IMR-90 (cell line): ENCODE data around the gene CLTA. TPM values are rescaled to one million over a fixed set of nuclear protein-coding genes. Genes with fewer than 3 reads are reported as not detected.
A peak's percentile ranks its signal among the peaks of the same experiment; 100 is the strongest.

ENCODE experiments used
- ATAC-seq: fragments of 200-7000 bp; cut with Tn5 transposase; 2 replicates; pipeline ENCODE4 v1.9.1; 2020; ENCODE audit warnings: low read depth, mild to moderate bottlenecking, moderate library complexity
- BruUV-seq: library from RNA; stranded (reverse); fragments of 400-500 nt; replicated peaks from 2 replicates; lab custom pipeline; 2021; lab: Mats Ljungman, UMichigan
- CTCF ChIA-PET: fragments of 300-600 bp; formaldehyde crosslinking; extraction: SDS; loops from one replicate; lab custom pipeline; 2021; ENCODE audit warnings: antibody characterized with exemption; lab: Yijun Ruan, JAX
- POLR2A ChIA-PET: fragments of 300-600 bp; sonication (Branson Sonifier 250); formaldehyde crosslinking; loops from one replicate; lab custom pipeline; 2022; ENCODE audit warnings: antibody characterized with exemption; ENCODE audit not compliant: unreplicated experiment; lab: Charles Lee
- DNase-seq: peaks from one replicate; pipeline ENCODE4 v3.0.0; 2013
- H2AFZ ChIP-seq: replicated peaks from 2 replicates; pipeline ENCODE3; 2013; ENCODE audit warnings: low read length, mild to moderate bottlenecking; ENCODE audit not compliant: poor library complexity
- H2AK5ac ChIP-seq: 2 replicates; pipeline ENCODE4 v1.6.1; 2013; ENCODE audit warnings: low read depth, low read length, inconsistent platforms
- H2AK9ac ChIP-seq: replicated peaks from 2 replicates; pipeline ENCODE3; 2013; ENCODE audit warnings: mild to moderate bottlenecking, low read depth, low read length, moderate library complexity; ENCODE audit not compliant: poor library complexity
- H2BK120ac ChIP-seq: 2 replicates; pipeline ENCODE4 v1.6.1; 2013; ENCODE audit warnings: low read depth, low read length, inconsistent platforms
- H2BK15ac ChIP-seq: 3 replicates; pipeline ENCODE4 v1.6.1; 2013; ENCODE audit warnings: low read depth, low read length, inconsistent platforms
- H2BK20ac ChIP-seq: 2 replicates; pipeline ENCODE4 v1.6.1; 2013; ENCODE audit warnings: low read depth, mild to moderate bottlenecking, inconsistent platforms, low read length, moderate library complexity
- H2BK5ac ChIP-seq: 2 replicates; pipeline ENCODE4 v1.6.1; 2013; ENCODE audit warnings: mild to moderate bottlenecking, low read depth, low read length, inconsistent platforms; ENCODE audit not compliant: poor library complexity, severe bottlenecking
- H3K14ac ChIP-seq: replicated peaks from 2 replicates; pipeline ENCODE4 v1.6.1; 2013; ENCODE audit warnings: low read depth, low read length, inconsistent platforms
- H3K18ac ChIP-seq: 2 replicates; pipeline ENCODE4 v1.6.1; 2013; ENCODE audit warnings: low read depth, low read length, control low read depth
- H3K23ac ChIP-seq: 2 replicates; pipeline ENCODE4 v1.6.1; 2013; ENCODE audit warnings: low read depth, low read length, inconsistent platforms
- H3K27ac ChIP-seq: 2 replicates; pipeline ENCODE4 v1.5.1; 2013; ENCODE audit warnings: mild to moderate bottlenecking, control low read depth, low read length; ENCODE audit not compliant: insufficient read depth
- H3K27me3 ChIP-seq: 2 replicates; pipeline ENCODE4 v1.6.1; 2013; ENCODE audit warnings: low read length; ENCODE audit not compliant: control insufficient read depth, insufficient read depth
- H3K36me3 ChIP-seq: 2 replicates; pipeline ENCODE4 v1.6.1; 2013; ENCODE audit warnings: low read length, mixed read lengths; ENCODE audit not compliant: control insufficient read depth, insufficient read depth
- H3K4ac ChIP-seq: 2 replicates; pipeline ENCODE4 v1.6.1; 2013; ENCODE audit warnings: low read depth, low read length, inconsistent platforms
- H3K4me1 ChIP-seq: 2 replicates; pipeline ENCODE4 v1.6.1; 2013; ENCODE audit warnings: low read length, mixed read lengths; ENCODE audit not compliant: control insufficient read depth, insufficient read depth
- H3K4me2 ChIP-seq: 2 replicates; pipeline ENCODE4 v1.6.1; 2013; ENCODE audit warnings: low read depth, mild to moderate bottlenecking, control low read depth, low read length, moderate library complexity
- H3K4me3 ChIP-seq: 2 replicates; pipeline ENCODE4 v1.5.1; 2013; ENCODE audit warnings: low read depth, mild to moderate bottlenecking, control low read depth, low read length, moderate library complexity; ENCODE audit not compliant: insufficient read depth
- H3K56ac ChIP-seq: 2 replicates; pipeline ENCODE4 v1.6.1; 2013; ENCODE audit warnings: low read length, inconsistent platforms; ENCODE audit not compliant: insufficient read depth; ENCODE audit errors: extremely low read depth
- H3K79me1 ChIP-seq, 2 experiments: 2 replicates each; pipeline ENCODE4 v1.6.1; 2013; ENCODE audit warnings: low read length in 2 of 2, inconsistent platforms in 1 of 2, low read depth in 1 of 2
- H3K9ac ChIP-seq: 2 replicates; pipeline ENCODE4 v1.6.1; 2013; ENCODE audit warnings: low read depth, low read length, control low read depth
- H3K9me1 ChIP-seq: 2 replicates; pipeline ENCODE4 v1.6.1; 2013; ENCODE audit warnings: low read length, inconsistent platforms; ENCODE audit not compliant: insufficient read depth
- H3K9me3 ChIP-seq: 2 replicates; pipeline ENCODE4 v1.6.1; 2013; ENCODE audit warnings: low read length; ENCODE audit not compliant: control insufficient read depth, insufficient read depth
- H4K20me1 ChIP-seq: 2 replicates; pipeline ENCODE4 v1.6.1; 2013; ENCODE audit warnings: low read length, inconsistent platforms; ENCODE audit not compliant: insufficient read depth
- H4K5ac ChIP-seq: 2 replicates; pipeline ENCODE4 v1.6.1; 2013; ENCODE audit warnings: mild to moderate bottlenecking, low read depth, low read length, control low read depth
- H4K8ac ChIP-seq, 2 experiments: 2 replicates each; pipeline ENCODE4 v1.6.1; 2013; ENCODE audit warnings: low read depth in 2 of 2, low read length in 2 of 2, control low read depth in 1 of 2, inconsistent platforms in 1 of 2
- H4K91ac ChIP-seq: 2 replicates; pipeline ENCODE4 v1.6.1; 2013; ENCODE audit warnings: low read depth, low read length, inconsistent platforms; ENCODE audit not compliant: insufficient read depth
- FOS ChIP-seq: fragments of 150-350 bp; IDR thresholded peaks from 2 replicates; pipeline ENCODE4 v1.6.1; 2016; ENCODE audit warnings: low read depth, low read length
- MAFK ChIP-seq: IDR thresholded peaks from 2 replicates; pipeline ENCODE4 v1.6.1; 2012; ENCODE audit warnings: low read depth, low read length, improper control_type of control experiment
- NFE2L2 ChIP-seq: fragments of 150-350 bp; IDR thresholded peaks from 2 replicates; pipeline ENCODE4 v1.6.1; 2016; ENCODE audit warnings: low read depth, mild to moderate bottlenecking, low read length
- RAD21 ChIP-seq: IDR thresholded peaks from 2 replicates; pipeline ENCODE4 v1.6.1; 2012; ENCODE audit warnings: low read length, improper control_type of control experiment
- RCOR1 ChIP-seq: IDR thresholded peaks from 2 replicates; pipeline ENCODE4 v1.6.1; 2012; ENCODE audit warnings: mild to moderate bottlenecking, low read length, improper control_type of control experiment; ENCODE audit not compliant: insufficient replicate concordance
- RFX5 ChIP-seq: IDR thresholded peaks from 2 replicates; pipeline ENCODE4 v1.8.0; 2012; ENCODE audit warnings: low read depth, mild to moderate bottlenecking, low read length, moderate library complexity
- SMC3 ChIP-seq: fragments of 150-350 bp; IDR thresholded peaks from 2 replicates; pipeline ENCODE4 v1.6.1; 2016; ENCODE audit warnings: low read depth, mild to moderate bottlenecking, antibody characterized with exemption, low read length, moderate library complexity
- WGBS, 2 experiments: methylation state at CpG; one replicate each; pipeline versions ENCODE4 v1.1.5 to v1.1.7; 2013; ENCODE audit warnings: missing lambda C conversion rate in 2 of 2; ENCODE audit not compliant: insufficient read length in 1 of 2; ENCODE audit errors: extremely low coverage in 2 of 2; 5-methylcytosine and 5-hydroxymethylcytosine counted together
- dilution Hi-C: fragments of 300-500 bp; cut with HindIII; formaldehyde crosslinking; loops from one replicate; pipeline ENCODE4 v1.14.3; 2018; ENCODE audit warnings: low sequenced_read_pairs; ENCODE audit not compliant: unreplicated experiment
- in situ Hi-C: fragments of 300-500 bp; cut with MboI; formaldehyde crosslinking; loops from 3 replicates; pipeline ENCODE4 v1.14.3; 2019; ENCODE audit warnings: low sequenced_read_pairs, inconsistent platforms, mixed read lengths
- intact Hi-C: fragments of 100-400 bp; cut with micrococcal nuclease; formaldehyde crosslinking; loops from 2 replicates; pipeline ENCODE4 v1.10.0; 2022
- polyA plus RNA-seq, 3 experiments: library from polyadenylated mRNA; depleted of rRNA; stranded (reverse); fragments of >200 nt; gene quantifications; 2 replicates each; pipeline ENCODE4 v1.2.3, GENCODE V29; 2012; ENCODE audit warnings: low replicate concordance in 1 of 3
- total RNA-seq: library from RNA; depleted of rRNA; stranded (reverse); fragments of >200 nt; gene quantifications from 2 replicates; pipeline ENCODE4 v1.2.3, GENCODE V29; 2012
- TF ChIP-seq, protein P1 (sequence below): fragments of 150-350 bp; IDR thresholded peaks from 2 replicates; pipeline ENCODE4 v1.6.1; 2017; ENCODE audit warnings: mild to moderate bottlenecking, antibody characterized with exemption, low read length, low read depth
- TF ChIP-seq, protein P2 (sequence below): conservative IDR thresholded peaks from 2 replicates; pipeline ENCODE4 v1.5.1; 2012; ENCODE audit warnings: mild to moderate bottlenecking, low read depth, low read length, improper control_type of control experiment

The CLTA gene
- total and polyA plus RNA-seq, 2 of the 4 experiments (the other 2 are of a cell fraction), result 133 to 246 TPM

DNA sequence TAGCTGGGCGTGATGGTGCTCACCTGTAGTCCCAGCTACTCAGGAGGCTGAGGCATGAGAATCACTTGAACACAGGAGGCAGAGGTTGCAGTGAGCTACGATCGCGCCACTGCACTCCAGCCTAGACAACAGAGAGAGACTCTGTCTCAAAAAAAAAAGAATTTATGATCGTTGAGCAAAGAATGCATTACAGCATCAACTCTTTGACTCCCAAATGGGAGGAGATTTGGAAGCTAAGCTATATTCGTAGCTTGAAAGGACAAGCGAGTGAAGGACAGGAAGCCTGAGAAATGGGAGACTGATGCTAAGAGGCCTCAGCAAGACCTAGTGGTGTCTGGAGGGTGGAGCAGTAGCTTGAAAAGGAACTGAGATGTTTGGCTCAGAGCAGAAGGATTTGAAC is 31.8 kb upstream of the CLTA start:
- Histone ChIP-seq H2BK20ac (peak overlapping the region; percentile 42), H3K9ac (no peak overlapping the region), H4K5ac (no peak overlapping the region), H3K9me3 (peaks cover 2% of the 10 kb centered on the region; the same call in 1 of the 2 replicates), H3K56ac (no peak overlapping the region), H2BK5ac (no peak overlapping the region), H3K4me2 (no peak overlapping the region), H3K36me3 (peaks cover 20% of the 10 kb centered on the region), H2BK15ac (no peak overlapping the region), H3K27me3 (no peaks in the 10 kb centered on the region), H4K8ac (no peak overlapping the region), H3K27ac (no peak overlapping the region), H2BK120ac (no peak overlapping the region), H2AK9ac (no peak overlapping the region), H3K79me1 (peaks cover 0 to 23% of the 10 kb centered on the region in 2 experiments; a peak in 2 of 4 replicates), H2AK5ac (peak overlapping the region; percentile 56), H4K91ac (no peak overlapping the region), H3K4ac (peak overlapping the region; percentile 40; the same call in 1 of the 2 replicates), H3K23ac (no peak overlapping the region; the same call in 1 of the 2 replicates), H2AFZ (no peak overlapping the region), H3K4me1 (peaks cover 23% of the 10 kb centered on the region), H4K20me1 (no peaks in the 10 kb centered on the region), H3K18ac (no peak overlapping the region), H3K9me1 (peaks cover 35% of the 10 kb centered on the region), H3K4me3 (no peak overlapping the region), H3K14ac (no peak overlapping the region)
- DNase-seq (peak; percentile 35), ATAC-seq (no peak)
- in situ Hi-C loops, result no loop called here
- dilution Hi-C loops, result no loop called here
- TF ChIP-seq RFX5, result no peak
- TF ChIP-seq FOS, result no peak
- no peak for TF ChIP-seq SMC3
- TF ChIP-seq, protein P1, sequence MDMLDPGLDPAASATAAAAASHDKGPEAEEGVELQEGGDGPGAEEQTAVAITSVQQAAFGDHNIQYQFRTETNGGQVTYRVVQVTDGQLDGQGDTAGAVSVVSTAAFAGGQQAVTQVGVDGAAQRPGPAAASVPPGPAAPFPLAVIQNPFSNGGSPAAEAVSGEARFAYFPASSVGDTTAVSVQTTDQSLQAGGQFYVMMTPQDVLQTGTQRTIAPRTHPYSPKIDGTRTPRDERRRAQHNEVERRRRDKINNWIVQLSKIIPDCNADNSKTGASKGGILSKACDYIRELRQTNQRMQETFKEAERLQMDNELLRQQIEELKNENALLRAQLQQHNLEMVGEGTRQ, result no peak
- no peak for TF ChIP-seq RCOR1
- TF ChIP-seq MAFK, result no peak
- TF ChIP-seq, protein P2, sequence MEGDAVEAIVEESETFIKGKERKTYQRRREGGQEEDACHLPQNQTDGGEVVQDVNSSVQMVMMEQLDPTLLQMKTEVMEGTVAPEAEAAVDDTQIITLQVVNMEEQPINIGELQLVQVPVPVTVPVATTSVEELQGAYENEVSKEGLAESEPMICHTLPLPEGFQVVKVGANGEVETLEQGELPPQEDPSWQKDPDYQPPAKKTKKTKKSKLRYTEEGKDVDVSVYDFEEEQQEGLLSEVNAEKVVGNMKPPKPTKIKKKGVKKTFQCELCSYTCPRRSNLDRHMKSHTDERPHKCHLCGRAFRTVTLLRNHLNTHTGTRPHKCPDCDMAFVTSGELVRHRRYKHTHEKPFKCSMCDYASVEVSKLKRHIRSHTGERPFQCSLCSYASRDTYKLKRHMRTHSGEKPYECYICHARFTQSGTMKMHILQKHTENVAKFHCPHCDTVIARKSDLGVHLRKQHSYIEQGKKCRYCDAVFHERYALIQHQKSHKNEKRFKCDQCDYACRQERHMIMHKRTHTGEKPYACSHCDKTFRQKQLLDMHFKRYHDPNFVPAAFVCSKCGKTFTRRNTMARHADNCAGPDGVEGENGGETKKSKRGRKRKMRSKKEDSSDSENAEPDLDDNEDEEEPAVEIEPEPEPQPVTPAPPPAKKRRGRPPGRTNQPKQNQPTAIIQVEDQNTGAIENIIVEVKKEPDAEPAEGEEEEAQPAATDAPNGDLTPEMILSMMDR, result no peak
- no peak for TF ChIP-seq NFE2L2
- no peak for TF ChIP-seq RAD21
- no TSS peak for BruUV-seq
- POLR2A ChIA-PET, result no interaction called here
- no CpG with 5 or more reads among the region's 7 CpGs for WGBS, 2 experiments
- intact Hi-C loops, result no loop called here
- CTCF ChIA-PET, result no interaction called here
